GM21381 (cell line): Measurements from ENCODE around the gene OR51M1.

ENCODE experiments used
- ATAC-seq: cut with Tn5 transposase; IDR thresholded peaks from one replicate; pipeline ENCODE4 v1.9.1; 2021; ENCODE audit warnings: mild to moderate bottlenecking, moderate library complexity; ENCODE audit not compliant: unreplicated experiment

Gene OR51M1

DNA sequence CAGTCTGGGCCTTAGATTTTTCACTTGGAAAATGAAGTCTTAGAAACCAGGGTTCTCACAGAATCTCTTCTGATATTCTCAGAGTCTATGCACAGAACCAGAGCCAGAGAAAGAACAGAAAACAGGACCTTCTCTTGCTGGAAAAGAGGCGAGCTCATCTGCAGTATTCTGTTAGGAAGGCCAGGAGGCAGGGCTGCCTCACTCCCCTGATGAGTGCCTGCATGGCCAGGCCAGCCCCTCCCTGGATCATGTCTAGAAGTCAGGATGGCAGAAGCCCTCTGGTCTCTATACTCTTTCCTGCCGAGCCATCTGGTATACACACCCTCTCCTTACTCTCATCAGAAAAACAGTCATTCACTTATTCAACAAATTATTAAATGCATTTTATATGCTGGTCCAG, 723 bp downstream of the OR51M1 start:
- ATAC-seq = no peak

DNA sequence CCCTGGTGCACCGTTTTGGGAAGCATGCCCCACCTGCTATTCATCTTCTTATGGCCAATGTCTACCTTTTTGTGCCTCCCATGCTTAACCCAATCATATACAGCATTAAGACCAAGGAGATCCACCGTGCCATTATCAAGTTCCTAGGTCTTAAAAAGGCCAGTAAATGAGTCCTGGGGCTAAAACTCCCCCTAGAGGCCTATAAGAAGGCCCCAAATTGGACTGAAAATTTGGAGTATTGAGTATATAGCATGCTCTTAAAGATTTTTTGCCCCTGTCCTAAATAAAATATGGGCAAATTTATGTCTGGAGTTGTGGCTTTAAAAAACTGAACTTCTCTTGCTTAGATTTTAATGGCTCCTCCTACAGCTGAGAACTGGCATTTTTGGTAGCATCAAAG, 6.6 kb downstream of the OR51M1 start:
- ATAC-seq = no peak

DNA sequence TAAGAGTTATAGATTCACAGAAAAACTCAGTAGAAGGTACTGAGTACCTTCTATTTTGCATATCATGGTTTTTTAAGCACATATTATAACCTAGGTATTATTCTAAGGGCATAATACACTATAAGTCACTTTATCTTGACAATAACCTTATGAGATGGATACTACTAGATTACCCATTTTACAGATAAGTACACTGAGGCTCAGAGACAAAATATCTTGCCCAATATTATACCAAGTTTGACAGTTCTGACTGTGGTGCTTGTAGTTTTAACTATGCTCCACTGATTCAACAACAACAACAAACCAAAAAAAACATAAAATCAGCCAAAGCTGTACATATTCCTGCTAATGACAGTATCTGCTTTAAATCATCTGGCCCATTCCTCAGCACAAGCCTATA, 10.5 kb downstream of the OR51M1 start:
- ATAC-seq = no peak

DNA sequence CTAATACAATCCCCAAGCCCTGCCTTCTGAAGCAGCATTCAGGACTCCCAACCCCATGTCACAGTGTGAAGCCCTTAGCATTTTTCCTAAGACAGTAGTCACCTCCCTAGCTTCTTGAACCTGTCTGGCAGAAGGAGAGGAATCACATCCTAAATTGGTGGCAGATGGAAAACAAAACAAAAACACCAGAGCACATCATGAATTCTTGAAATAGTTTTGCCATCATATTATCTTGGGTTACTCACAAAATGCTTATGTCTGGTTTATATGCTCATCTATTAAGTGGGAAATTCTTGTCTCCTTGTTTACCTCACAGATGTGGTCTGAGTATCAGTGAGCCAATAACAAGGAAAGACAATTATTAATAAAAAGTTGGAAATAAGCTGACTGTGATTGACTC, 15.3 kb downstream of the OR51M1 start:
- no peak for ATAC-seq

DNA sequence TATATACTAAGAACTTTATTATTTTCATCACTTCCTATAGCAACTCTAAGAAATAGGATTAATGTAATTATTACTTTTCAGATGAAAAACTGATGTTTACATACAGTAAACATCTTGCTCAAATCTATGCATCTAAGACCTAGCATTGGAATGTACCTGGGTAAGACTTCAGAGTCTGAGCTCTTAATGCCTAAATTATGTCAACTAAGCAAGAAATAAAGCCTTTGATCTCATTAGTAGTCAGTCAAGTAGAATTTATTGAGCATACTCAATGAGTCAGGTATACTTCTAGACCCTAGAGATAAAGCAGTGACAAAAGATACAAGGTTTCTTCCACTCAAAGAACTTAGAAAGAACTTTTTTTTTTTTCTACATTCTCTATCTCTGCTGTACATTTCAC, 21.6 kb downstream of the OR51M1 start:
- ATAC-seq = no peak

DNA sequence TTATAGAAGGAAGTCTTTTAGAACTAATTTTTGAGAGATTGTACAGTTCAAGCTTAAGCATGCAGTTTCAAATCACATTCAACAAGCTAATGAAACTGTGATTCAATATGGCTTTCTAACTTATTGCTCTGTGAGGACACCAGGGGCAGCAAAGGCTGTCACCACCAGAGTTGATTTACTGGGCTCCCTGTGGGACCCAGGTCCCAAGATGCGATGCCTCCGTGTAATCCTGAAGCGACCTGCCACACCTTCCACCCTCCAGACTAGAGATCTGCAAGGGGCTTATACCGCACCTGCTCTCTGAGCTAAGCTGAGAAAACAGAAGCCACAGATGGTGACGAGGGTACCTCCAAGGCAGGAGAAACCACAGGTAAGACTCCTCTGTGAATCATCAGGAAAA, 37.4 kb downstream of the OR51M1 start:
- ATAC-seq = no peak

DNA sequence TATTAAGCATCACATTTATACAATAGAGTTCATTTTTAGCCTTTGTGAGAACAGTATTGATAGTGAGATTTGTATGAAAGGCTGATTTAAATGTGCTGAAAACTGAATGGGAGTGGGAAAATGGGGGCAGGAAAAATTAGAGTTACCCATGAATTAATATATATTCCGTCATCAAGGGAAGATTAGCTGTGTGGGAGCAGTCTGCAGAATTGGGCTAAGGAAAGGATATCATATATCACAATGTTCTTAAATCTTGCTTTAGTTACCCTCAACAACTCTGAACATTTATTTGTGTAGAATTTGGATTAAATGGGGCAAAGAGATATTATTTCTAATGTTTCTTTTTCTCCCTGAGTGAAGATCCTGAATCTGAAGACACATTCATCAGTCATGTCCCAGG, 38.2 kb downstream of the OR51M1 start, which contains the start of gene OR51Q1:
TSS of gene OR51Q1 (plus strand) at position 301 of the 400 bp plus-strand sequence. CDS start at position 391, 90 bp downstream.
- no peak for ATAC-seq

DNA sequence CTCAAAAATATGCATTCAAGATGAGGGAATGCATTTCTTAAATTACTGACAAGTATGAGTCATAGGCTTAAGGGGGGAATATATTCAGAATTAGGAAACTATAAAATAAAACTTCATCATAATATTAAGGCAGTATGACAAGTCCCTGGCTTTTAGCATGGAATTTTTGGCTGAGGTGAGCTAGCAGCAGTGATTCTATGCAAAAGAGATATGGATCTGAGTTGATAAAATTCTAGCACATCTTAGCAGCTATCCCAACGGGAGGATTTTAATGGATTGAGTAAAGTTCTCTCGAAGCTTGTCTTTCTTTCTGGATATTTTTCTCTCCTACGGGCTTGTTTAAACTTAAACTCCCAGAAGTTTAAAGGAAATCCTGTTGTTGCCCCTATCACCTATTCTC, 39.5 kb downstream of the OR51M1 start:
- ATAC-seq = no peak

DNA sequence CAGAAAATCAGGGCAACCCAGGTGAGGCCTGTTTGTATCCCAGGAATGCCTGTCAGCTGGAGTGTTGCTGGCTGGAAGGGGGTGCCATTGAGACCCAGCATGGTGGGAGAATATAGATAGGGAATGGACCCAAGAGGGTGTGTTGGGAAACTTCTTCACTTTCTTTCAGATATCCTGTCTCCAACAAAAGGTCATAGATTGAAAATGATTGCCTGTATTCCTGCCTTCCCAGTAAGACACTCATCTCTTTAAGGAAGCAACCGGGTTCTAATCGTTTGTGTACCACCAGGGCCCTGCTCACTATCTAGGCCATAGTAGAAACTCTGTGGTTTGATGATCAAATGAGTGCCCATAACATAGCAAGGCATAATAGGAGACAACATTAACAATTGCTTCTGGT, 57.8 kb downstream of the OR51M1 start, which contains the start of gene OR51I1:
TSS of gene OR51I1 (minus strand) at position 101 of the 400 bp plus-strand sequence. CDS start at position 101, 0 bp downstream.
- ATAC-seq = no peak
